MM.1S (cell line): ENCODE data around the gene PLA2G4E.

ENCODE experiments used
- CTCF ChIP-seq: fragments of 300-600 bp; sonication (generic); IDR thresholded peaks from 2 replicates; pipeline ENCODE4 v1.5.1; 2016; ENCODE audit warnings: antibody characterized with exemption, low read length, mixed read lengths
- EZH2phosphoT487 ChIP-seq: fragments of 300-600 bp; sonication (generic); IDR thresholded peaks from 2 replicates; pipeline ENCODE4 v1.6.1; 2018; ENCODE audit warnings: antibody characterized with exemption, low read length

DNA sequence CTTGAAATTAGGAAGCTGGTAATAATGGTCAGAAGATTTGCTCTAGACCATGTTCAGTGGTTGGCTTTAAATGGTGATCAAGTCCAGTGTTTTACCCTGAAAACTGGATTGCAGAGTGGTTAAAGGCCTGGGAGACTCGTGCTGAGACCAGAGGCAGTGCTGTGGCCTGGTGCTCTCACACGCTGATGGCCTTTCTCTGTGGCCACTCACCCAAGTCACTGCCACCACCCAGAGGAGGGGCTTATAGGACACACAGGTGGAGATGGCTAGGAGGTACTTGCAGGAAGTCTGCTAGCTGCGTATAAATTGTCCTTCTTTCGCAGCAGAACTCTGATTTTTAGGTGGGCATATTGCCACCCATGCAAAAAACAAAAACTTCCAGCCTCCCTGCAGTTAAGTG, 42.3 kb downstream of the PLA2G4E start:
- TF ChIP-seq CTCF (no peak), EZH2phosphoT487 (no peak)
